K562 (cell line): ENCODE data around the gene PEBP1. TPM values are rescaled to one million over a fixed set of nuclear protein-coding genes. Genes with fewer than 3 reads are reported as not detected.
A peak's percentile ranks its signal among the peaks of the same experiment; 100 is the strongest.

Source experiments
- CREM ChIP-seq: IDR thresholded peaks from 2 replicates; pipeline ENCODE4 v1.6.1; 2014; ENCODE audit warnings: antibody characterized with exemption, low read depth
- LCOR ChIP-seq: sonication (generic); formaldehyde crosslinking; IDR thresholded peaks from 2 replicates; pipeline ENCODE4 v1.8.0; 2022; ENCODE audit warnings: mild to moderate bottlenecking, missing genetic modification reagents
- MIER1 ChIP-seq: fragments of 450-650 bp; IDR thresholded peaks from 2 replicates; pipeline ENCODE4 v1.6.1; 2016; ENCODE audit warnings: antibody characterized with exemption, mild to moderate bottlenecking, low read depth
- PHB ChIP-seq: fragments of 250-450 bp; sonication (Bioruptor Pico); IDR thresholded peaks from 2 replicates; pipeline ENCODE4 v1.5.0; 2021
- POLR2H ChIP-seq: IDR thresholded peaks from 2 replicates; pipeline ENCODE4 v1.6.1; 2016; ENCODE audit warnings: missing genetic modification characterization, low read depth, mild to moderate bottlenecking, control low read depth, missing compliant biosample characterization, moderate library complexity
- ZNF212 ChIP-seq: fragments of 450-650 bp; formaldehyde crosslinking; IDR thresholded peaks from 2 replicates; pipeline ENCODE4 v1.4.0; 2020; ENCODE audit warnings: mild to moderate bottlenecking
- polyA plus RNA-seq, 8 experiments: library from polyadenylated mRNA; depleted of rRNA in 4 of 8; stranded (reverse) in 5 of 8; unstranded in 3 of 8; fragments of >200 nt; fragmentation: Nextera tagmentation in 2 of 8; fragmentation: Illumina TruSeq in 1 of 8; extraction: Ambion mirVana in 2 of 8; extraction: Trizol in 1 of 8; gene quantifications; 2 replicates each; pipeline versions ENCODE4 v1.2.1 to v1.2.3, GENCODE V29; 2011 to 2014; ENCODE audit warnings: inconsistent platforms in 1 of 8, missing spikeins in 1 of 8
- total RNA-seq, 7 experiments: library from RNA; depleted of rRNA in 6 of 7; stranded (reverse); fragments of >200 nt in 6 of 7; fragmentation: Illumina TruSeq in 2 of 7; extraction: Trizol in 2 of 7; gene quantifications; 2 replicates each; pipeline versions ENCODE4 v1.2.1 to v1.2.3, GENCODE V29; 2011 to 2021; ENCODE audit warnings: low replicate concordance in 1 of 7
- TF ChIP-seq, protein P1 (sequence below): fragments of 450-650 bp; IDR thresholded peaks from 2 replicates; pipeline ENCODE4 v1.6.1; 2017; ENCODE audit warnings: antibody characterized with exemption, mild to moderate bottlenecking
- TF ChIP-seq, protein P2 (sequence below): fragments of 450-650 bp; formaldehyde crosslinking; IDR thresholded peaks from 2 replicates; pipeline ENCODE4 v1.4.0; 2020; ENCODE audit warnings: mild to moderate bottlenecking
- TF ChIP-seq, protein P3 (sequence below), 2 experiments: fragments of 450-650 bp; IDR thresholded peaks; 2 replicates each; pipeline ENCODE4 v1.6.1; 2016; ENCODE audit warnings: mild to moderate bottlenecking in 2 of 2, borderline replicate concordance in 1 of 2, low read depth in 1 of 2, moderate library complexity in 1 of 2

PEBP1 gene
- total and polyA plus RNA-seq, 9 of the 15 experiments (the other 6 are each of a cell fraction or from before 2014, with no cell fraction given): 77.3 to 207 (median 153) TPM

DNA sequence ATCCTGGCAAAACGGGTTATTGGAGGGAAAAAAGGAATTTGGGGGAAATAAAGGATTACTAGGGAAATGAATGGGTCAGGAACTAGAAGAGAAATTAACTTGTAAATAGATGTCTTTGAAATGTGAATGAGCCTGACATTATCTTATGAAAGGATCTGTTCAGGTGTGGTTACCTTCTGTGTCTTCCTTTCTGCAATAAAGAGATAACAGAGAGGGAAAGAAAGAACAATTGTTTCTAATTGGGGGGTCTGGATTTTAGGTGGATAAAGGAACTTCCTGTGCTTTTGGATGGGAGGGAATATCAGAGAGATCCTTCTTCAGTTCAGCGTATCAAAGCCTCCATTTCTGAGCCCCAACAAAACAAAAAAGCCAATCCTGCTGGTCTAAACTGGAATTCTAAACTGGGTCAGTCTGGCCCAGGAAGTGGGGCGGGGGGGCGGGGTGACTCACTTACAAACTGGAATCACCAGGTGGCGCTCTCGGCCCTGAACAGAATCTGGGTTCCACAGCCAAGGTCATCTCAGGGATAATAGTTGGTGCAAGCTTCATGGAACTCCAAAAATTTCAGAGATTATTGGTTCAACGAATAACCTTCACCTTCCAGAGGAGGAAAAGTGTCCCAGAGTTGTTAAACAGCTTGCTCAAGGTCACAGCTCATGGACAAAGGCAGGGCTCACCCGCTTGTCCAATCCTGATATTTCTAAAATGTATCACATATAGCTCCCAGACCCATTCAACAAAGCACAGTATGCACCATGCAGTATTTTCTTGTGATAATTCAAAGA is 15.2 kb upstream of the PEBP1 start (continued):
- TF ChIP-seq, protein P1, sequence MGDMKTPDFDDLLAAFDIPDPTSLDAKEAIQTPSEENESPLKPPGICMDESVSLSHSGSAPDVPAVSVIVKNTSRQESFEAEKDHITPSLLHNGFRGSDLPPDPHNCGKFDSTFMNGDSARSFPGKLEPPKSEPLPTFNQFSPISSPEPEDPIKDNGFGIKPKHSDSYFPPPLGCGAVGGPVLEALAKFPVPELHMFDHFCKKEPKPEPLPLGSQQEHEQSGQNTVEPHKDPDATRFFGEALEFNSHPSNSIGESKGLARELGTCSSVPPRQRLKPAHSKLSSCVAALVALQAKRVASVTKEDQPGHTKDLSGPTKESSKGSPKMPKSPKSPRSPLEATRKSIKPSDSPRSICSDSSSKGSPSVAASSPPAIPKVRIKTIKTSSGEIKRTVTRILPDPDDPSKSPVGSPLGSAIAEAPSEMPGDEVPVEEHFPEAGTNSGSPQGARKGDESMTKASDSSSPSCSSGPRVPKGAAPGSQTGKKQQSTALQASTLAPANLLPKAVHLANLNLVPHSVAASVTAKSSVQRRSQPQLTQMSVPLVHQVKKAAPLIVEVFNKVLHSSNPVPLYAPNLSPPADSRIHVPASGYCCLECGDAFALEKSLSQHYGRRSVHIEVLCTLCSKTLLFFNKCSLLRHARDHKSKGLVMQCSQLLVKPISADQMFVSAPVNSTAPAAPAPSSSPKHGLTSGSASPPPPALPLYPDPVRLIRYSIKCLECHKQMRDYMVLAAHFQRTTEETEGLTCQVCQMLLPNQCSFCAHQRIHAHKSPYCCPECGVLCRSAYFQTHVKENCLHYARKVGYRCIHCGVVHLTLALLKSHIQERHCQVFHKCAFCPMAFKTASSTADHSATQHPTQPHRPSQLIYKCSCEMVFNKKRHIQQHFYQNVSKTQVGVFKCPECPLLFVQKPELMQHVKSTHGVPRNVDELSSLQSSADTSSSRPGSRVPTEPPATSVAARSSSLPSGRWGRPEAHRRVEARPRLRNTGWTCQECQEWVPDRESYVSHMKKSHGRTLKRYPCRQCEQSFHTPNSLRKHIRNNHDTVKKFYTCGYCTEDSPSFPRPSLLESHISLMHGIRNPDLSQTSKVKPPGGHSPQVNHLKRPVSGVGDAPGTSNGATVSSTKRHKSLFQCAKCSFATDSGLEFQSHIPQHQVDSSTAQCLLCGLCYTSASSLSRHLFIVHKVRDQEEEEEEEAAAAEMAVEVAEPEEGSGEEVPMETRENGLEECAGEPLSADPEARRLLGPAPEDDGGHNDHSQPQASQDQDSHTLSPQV: 0 out of 2 replicates have a peak, but pooled peaks have one; percentile 40
- TF ChIP-seq CREM (peak; percentile 46; the same call in 1 of the 2 replicates), MIER1 (0 out of 2 replicates have a peak, but pooled peaks have one; percentile 36), PHB (CRISPR knock-in tag) (no peak), POLR2H (tag) (0 out of 2 replicates have a peak, but pooled peaks have one; percentile 23), ZNF212 (CRISPR knock-in tag) (no peak), LCOR (CRISPR knock-in tag) (no peak)
- TF ChIP-seq, protein P2, sequence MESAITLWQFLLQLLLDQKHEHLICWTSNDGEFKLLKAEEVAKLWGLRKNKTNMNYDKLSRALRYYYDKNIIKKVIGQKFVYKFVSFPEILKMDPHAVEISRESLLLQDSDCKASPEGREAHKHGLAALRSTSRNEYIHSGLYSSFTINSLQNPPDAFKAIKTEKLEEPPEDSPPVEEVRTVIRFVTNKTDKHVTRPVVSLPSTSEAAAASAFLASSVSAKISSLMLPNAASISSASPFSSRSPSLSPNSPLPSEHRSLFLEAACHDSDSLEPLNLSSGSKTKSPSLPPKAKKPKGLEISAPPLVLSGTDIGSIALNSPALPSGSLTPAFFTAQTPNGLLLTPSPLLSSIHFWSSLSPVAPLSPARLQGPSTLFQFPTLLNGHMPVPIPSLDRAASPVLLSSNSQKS: no peak
- TF ChIP-seq, protein P3, sequence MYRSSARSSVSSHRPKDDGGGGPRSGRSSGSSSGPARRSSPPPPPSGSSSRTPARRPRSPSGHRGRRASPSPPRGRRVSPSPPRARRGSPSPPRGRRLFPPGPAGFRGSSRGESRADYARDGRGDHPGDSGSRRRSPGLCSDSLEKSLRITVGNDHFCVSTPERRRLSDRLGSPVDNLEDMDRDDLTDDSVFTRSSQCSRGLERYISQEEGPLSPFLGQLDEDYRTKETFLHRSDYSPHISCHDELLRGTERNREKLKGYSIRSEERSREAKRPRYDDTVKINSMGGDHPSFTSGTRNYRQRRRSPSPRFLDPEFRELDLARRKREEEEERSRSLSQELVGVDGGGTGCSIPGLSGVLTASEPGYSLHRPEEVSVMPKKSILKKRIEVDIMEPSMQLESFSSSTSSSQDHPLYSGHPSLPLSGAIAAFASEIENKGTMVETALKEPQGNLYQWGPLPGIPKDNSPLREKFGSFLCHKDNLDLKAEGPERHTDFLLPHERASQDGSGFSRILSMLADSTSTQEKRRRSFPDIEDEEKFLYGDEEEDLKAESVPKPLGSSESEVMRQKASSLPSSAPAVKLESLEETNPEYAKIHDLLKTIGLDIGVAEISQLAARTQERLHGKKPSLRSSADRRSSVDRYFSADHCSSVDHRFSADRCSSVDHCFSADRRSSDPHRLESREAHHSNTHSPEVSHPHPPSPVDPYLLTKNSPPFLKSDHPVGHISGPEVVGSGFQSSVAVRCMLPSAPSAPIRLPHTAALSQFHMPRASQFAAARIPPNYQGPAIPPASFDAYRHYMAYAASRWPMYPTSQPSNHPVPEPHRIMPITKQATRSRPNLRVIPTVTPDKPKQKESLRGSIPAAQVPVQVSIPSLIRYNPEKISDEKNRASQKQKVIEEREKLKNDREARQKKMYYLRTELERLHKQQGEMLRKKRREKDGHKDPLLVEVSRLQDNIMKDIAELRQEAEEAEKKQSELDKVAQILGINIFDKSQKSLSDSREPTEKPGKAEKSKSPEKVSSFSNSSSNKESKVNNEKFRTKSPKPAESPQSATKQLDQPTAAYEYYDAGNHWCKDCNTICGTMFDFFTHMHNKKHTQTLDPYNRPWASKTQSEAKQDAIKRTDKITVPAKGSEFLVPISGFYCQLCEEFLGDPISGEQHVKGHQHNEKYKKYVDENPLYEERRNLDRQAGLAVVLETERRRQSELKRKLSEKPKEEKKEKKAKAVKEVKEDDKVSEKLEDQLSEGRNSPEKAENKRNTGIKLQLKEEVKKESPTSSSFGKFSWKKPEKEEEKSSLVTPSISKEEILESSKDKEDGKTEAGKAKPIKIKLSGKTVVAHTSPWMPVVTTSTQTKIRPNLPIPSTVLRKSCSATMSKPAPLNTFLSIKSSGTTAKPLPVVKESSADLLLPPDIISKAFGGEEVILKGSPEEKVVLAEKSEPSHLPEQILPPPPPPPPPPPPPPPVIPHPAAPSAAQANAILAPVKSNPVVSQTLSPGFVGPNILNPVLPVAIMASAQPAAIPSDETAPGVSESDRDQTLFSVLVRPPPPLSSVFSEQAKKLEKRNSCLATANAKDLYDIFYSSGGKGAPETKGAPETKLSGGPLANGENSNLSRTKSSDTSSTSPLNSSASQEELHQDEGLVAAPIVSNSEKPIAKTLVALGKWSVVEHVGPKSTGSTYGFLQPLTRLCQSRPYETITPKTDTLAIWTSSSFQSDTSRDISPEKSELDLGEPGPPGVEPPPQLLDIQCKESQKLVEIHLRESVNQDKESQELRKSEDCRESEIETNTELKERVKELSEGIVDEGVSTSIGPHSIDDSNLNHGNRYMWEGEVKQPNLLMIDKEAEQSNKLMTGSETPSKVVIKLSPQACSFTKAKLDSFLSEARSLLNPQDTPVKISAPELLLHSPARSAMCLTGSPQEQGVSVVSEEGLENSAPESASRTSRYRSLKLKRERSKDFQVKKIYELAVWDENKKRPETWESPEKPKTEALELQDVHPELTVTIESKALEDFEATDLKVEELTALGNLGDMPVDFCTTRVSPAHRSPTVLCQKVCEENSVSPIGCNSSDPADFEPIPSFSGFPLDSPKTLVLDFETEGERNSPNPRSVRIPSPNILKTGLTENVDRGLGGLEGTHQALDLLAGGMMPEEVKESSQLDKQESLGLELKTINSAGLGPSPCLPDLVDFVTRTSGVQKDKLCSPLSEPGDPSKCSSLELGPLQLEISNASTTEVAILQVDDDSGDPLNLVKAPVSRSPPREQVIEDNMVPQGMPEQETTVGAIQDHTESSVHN (IDR thresholded peaks at IDR 0.05; ENCODE audit: borderline replicate concordance in 1 of 2, low read depth in 1 of 2): peak in 1 of 2 experiments; percentile 89; a peak in 1 of 4 replicates
